Activated T-cell treated with anti-CD3 and anti-CD28 coated beads for 1 hour (primary cell): Measurements from ENCODE around the gene PSMB2.

Source experiments
- DNase-seq: peaks from one replicate; pipeline ENCODE4 v3.0.0-alpha.2; 2020; ENCODE audit warnings: low read depth

The PSMB2 gene

DNA sequence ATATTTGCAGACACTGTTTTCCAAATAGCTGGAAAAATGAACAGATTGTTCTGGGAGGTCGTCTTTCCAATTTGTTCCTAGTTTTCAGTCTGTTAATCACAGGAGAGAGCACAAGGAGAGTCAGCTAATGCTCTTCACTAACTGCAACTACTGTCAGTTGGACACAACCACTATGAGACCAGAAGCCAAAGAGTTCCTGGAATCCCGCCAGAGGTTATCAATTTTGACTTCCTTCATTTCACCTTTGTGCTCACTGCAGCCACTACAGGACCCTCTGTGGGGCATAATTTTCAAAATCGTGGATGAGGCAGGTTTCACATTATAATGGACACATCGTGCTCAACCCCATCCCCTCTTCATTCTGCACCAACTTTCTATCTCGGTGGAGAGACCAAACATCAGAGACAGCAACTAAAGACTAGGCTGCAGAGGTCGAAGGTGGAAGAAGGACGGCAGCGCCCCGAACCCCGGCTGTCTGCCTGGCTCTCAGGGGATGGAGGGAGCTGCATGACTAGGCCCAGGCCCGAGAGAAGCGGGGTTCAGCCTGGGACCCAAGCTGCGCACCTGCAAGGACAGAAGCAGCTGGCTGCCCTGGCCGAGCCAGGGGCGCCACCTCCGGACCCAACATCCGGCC is 84.7 kb downstream of the PSMB2 start:
- no peak for DNase-seq

GRCh38 chr1:35555601-35556477 is 85.5 kb downstream of the PSMB2 start:
- no peak for DNase-seq

DNA sequence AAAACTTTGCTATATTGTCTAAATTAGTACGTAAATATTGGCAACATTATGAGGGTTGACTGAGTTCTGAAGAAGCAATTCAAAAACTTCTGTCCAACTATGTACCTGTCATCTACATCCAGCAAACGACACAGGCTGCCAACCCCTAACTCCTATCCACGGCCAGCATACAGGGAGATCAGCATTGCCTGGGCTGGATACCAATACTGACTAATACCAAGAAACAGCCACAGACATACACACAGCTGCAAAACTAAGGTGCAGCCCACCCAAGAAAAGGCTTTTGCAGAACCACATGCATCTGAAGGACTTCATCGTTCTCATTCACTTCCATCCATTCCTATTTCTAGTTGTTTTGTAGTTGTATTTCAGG is 86.1 kb downstream of the PSMB2 start:
- DNase-seq = no peak

DNA sequence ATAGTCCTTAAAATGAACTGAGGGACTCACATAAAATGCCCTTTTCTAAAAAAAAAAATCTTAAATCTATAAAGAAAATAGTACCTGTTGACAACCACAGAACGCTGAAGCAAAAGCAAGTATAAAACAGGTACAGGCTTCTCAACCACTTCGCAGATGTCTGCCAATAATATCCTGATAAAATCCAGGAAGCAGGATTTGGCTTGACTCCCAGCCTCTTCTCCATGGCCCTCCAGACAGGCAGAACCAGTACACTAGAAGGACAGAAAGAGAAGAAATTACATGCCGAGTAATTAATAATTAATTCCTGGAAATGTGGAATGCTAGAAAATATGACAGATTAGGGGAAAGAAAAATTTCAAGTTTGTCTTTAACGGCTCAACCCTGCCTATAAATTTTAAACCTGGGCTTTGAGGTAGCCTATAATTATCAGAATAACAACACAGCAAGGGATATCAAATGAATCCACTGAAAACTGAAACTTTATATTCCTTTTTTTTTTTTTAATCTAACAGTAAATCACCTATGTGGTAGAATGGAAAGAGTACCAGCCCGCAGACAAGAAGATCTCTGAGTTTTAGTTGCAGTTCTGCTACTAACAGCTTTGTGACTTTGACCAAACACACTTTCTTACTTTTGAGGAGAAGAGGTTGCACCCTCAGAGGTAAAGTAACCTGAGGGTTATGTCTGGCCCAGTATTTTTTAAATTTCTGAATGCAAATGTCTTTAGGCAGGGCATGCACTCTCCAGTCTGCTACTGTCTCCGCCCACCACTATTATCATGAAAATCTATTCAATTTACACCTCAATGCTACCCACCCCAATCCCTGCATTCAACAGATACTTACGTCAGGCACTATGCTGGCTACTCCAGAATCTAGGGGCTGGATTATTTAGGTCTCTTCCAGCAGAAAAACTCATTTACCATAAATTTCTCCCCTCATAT is 86.8 kb downstream of the PSMB2 start:
- DNase-seq = no peak

DNA sequence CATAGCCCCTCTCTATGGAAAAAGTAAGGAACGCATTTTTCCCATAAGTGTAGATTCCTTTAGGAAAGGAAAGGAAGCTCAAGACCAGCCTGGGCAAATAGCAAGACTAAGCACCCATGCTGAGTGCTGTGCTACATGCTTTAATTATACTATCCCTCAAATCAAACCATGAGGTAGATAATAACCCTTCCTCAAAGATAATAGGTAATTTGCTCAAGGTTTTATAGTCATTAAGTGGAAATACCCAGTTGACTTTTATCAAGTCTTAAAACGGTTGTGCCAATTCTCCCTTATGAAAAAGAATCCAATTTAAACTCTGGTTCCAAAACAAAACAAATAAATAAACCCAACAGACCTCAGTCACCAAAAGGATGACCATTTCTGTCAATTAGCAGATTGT is 87.5 kb downstream of the PSMB2 start:
- no peak for DNase-seq
